Neutrophil (primary cell): Measurements from ENCODE around the gene GPR4.
A peak's percentile ranks its signal among the peaks of the same experiment; 100 is the strongest.

Experiments used
- H3K27ac ChIP-seq: fragments of 200-600 bp; sonication (generic); 2 replicates; pipeline ENCODE4 v1.5.1; 2016; ENCODE audit warnings: mild to moderate bottlenecking, moderate library complexity
- H3K27me3 ChIP-seq: fragments of 200-600 bp; sonication (generic); 2 replicates; pipeline ENCODE4 v1.6.0; 2016; ENCODE audit warnings: mild to moderate bottlenecking
- H3K36me3 ChIP-seq: fragments of 200-600 bp; sonication (generic); 2 replicates; pipeline ENCODE4 v1.5.1; 2017
- H3K4me1 ChIP-seq, 2 experiments: fragments of 200-600 bp in 1 of 2; sonication (generic) in 1 of 2; 1 replicate in 1 of 2; 2 replicates in 1 of 2; pipeline versions ENCODE4 v1.5.1 to v1.6.1; 2013 to 2016; ENCODE audit warnings: low read depth in 1 of 2, low read length in 1 of 2, mild to moderate bottlenecking in 1 of 2, moderate library complexity in 1 of 2; ENCODE audit not compliant: control insufficient read depth in 1 of 2, insufficient read depth in 1 of 2
- H3K4me3 ChIP-seq, 2 experiments: fragments of 200-600 bp in 1 of 2; sonication (generic) in 1 of 2; 1 replicate in 1 of 2; 2 replicates in 1 of 2; pipeline ENCODE4 v1.5.1; 2013 to 2016; ENCODE audit warnings: low read depth in 1 of 2, low read length in 1 of 2, mild to moderate bottlenecking in 1 of 2, moderate library complexity in 1 of 2
- H3K9me3 ChIP-seq: fragments of 200-600 bp; sonication (generic); 2 replicates; pipeline ENCODE4 v1.5.1; 2016
- TF ChIP-seq, protein P1 (sequence below): fragments of 200-600 bp; sonication (generic); IDR thresholded peaks from 2 replicates; pipeline ENCODE4 v1.5.1; 2016; ENCODE audit warnings: antibody characterized with exemption

GPR4 gene

DNA sequence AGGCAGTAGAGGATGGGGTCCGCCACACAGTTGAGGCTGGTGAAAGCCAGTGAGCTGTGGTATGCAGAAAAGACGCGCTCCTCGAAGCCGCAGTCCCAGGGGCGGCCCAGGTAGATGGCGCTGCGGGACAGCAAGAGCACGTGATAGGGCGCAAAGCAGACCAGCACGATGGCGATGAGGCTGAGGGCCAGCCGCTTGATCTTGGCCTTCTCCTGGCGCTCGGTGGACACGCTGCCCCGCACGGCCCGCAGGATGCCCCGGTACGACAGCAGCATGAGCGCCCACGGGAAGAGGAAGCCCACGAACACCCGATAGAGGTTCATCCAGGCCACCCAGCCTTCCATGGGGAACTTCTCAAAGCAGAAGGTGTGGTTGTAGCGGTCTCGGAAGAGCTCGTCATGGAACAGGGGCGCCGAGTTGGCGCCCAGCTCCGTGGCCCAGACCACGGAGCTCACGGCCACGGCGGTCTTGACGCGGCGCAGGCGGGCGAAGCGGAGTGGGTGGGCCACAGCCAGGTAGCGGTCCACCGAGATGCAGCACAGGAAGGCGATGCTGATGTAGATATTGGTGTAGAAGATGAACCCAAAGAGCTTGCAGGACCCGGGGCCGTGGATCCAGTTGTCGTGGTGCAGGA, 10.9 kb downstream of the GPR4 start:
- H3K4me3 ChIP-seq: peak overlapping the region; percentile 24 to 48
- no peaks in the 10 kb centered on the region for H3K9me3 ChIP-seq
- H3K27ac ChIP-seq: peak overlapping the region; percentile 83
- peaks cover 13% of the 10 kb centered on the region for H3K27me3 ChIP-seq
- H3K4me1 ChIP-seq: peaks cover 34 to 42% of the 10 kb centered on the region in 2 experiments
- no peaks in the 10 kb centered on the region for H3K36me3 ChIP-seq
- TF ChIP-seq, protein P1, sequence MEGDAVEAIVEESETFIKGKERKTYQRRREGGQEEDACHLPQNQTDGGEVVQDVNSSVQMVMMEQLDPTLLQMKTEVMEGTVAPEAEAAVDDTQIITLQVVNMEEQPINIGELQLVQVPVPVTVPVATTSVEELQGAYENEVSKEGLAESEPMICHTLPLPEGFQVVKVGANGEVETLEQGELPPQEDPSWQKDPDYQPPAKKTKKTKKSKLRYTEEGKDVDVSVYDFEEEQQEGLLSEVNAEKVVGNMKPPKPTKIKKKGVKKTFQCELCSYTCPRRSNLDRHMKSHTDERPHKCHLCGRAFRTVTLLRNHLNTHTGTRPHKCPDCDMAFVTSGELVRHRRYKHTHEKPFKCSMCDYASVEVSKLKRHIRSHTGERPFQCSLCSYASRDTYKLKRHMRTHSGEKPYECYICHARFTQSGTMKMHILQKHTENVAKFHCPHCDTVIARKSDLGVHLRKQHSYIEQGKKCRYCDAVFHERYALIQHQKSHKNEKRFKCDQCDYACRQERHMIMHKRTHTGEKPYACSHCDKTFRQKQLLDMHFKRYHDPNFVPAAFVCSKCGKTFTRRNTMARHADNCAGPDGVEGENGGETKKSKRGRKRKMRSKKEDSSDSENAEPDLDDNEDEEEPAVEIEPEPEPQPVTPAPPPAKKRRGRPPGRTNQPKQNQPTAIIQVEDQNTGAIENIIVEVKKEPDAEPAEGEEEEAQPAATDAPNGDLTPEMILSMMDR: peak; percentile 65

DNA sequence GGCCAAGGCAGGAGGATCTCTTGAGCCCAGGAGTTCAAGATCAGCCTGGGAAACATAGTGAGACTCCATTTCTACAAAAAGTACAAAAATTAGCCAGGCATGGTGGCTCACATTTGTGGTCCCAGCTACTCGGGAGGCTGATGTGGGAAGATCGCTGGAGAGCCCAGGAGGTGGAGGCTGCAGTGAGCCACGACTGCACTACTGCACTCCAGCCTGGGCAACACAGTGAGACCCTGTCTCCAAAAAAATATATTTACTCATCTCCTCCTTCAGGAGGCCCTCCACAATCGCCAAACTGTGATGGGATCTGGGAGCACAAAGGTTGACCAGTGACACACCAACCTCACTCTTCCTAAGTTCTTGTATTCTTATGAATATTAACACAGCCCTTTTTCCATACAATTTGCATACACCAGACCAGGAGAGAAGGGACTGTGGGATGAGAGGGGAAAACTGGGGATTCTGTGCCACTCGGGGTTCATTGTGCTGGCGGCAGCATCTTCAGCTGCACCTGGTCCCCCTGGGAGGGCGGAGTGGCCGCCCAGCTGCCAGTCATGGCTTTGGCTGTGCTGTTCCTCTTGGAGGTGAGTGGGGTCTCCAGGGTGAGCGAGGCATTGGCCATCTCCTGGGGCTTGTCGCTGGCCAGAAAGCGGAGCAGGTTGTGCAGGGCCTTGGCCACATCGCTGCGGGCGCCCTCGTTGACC, 11.6 kb downstream of the GPR4 start:
- peak overlapping the region in 1 of 2 experiments; percentile 48 for H3K4me3 ChIP-seq
- peaks cover 13% of the 10 kb centered on the region for H3K27me3 ChIP-seq
- TF ChIP-seq, protein P1: no peak

DNA sequence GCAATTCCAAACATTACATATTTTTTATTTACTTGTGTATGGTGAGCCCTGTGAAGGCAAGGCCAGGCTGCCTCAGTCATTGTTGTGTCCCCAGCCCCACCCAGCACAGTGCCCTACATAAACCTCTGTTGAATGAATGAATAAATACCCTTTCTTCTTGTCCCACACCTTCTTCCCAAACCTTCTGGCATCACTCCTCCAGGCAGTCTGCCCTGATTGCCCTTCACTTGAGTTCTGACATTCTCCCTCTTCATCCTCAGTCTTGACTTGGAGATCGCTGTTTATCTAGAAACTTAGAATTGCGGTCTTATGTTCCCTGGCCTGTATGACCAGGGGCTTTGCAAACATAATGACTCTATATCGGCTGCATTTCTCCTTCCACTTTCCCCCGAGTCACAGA, 12.2 kb downstream of the GPR4 start:
- Histone ChIP-seq H3K36me3 (no peaks in the 10 kb centered on the region), H3K4me1 (peaks cover 41 to 42% of the 10 kb centered on the region in 2 experiments), H3K27me3 (peaks cover 13% of the 10 kb centered on the region), H3K9me3 (no peaks in the 10 kb centered on the region), H3K27ac (no peak overlapping the region), H3K4me3 (no peak overlapping the region)
- TF ChIP-seq, protein P1: no peak

More for the DNA sequence above, 11.6 kb downstream of the GPR4 start:
- no peaks in the 10 kb centered on the region for H3K9me3 ChIP-seq
- H3K27ac ChIP-seq: peak overlapping the region; percentile 83
- peaks cover 36 to 37% of the 10 kb centered on the region in 2 experiments for H3K4me1 ChIP-seq
- no peaks in the 10 kb centered on the region for H3K36me3 ChIP-seq

DNA sequence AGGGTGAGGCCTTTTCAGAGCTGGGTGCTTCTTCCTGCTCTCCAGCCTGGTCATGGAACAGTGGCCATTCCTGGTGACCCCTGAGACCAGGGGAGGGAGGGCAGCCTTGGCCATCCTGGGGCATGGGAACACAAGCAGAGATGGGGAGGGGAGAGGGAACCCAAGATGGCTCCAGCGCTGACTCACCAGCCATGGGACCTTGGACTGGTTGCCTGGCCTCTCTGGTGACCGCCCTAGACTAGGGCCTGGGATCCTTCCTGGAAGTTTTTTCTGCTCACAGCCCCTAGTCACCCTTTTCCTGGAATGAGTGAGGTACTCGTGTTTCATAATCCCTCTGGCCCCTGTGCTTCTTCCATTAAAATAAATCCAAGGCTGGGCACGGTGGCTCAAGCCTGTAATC, 14.1 kb downstream of the GPR4 start:
- Histone ChIP-seq H3K27ac (no peak overlapping the region), H3K4me3 (no peak overlapping the region)
- TF ChIP-seq, protein P1: no peak

DNA sequence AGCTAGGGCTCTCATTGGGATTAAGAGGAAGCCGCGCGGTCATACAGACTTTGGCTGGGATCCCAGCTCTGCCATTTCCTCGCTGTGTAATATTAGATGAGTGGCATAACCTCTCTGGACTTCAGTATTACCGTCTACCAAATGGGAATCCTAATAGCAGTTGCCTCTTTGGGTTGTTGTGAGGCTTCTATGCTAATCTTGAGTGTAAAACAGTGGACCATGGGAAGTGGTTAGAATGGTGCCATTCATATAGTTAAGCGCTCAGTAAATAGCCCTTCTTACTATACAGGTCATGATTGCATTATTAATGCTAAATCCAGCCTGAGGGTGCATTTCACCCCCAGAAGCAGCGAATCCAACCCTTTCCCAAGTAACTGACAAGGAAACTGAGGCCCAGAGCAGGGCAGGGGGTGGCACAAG, 16.8 kb downstream of the GPR4 start:
- Histone ChIP-seq H3K27me3 (peaks cover 13% of the 10 kb centered on the region), H3K36me3 (no peaks in the 10 kb centered on the region), H3K4me3 (peak overlapping the region; percentile 82), H3K9me3 (no peaks in the 10 kb centered on the region), H3K27ac (peak overlapping the region; percentile 91), H3K4me1 (peaks cover 14 to 16% of the 10 kb centered on the region in 2 experiments)
- TF ChIP-seq, protein P1: no peak

More for the DNA sequence above, 14.1 kb downstream of the GPR4 start:
- Histone ChIP-seq H3K27me3 (peaks cover 13% of the 10 kb centered on the region), H3K4me1 (peaks cover 40 to 42% of the 10 kb centered on the region in 2 experiments), H3K36me3 (no peaks in the 10 kb centered on the region), H3K9me3 (no peaks in the 10 kb centered on the region)
